ENCODE results near the gene SMARCAD1. TPM values are rescaled to one million over a fixed set of nuclear protein-coding genes. Genes with fewer than 3 reads are reported as not detected.

The SMARCAD1 gene
- total and polyA plus RNA-seq, 2 experiments from 2014 or later: 23.8 to 86.2 TPM

DNA sequence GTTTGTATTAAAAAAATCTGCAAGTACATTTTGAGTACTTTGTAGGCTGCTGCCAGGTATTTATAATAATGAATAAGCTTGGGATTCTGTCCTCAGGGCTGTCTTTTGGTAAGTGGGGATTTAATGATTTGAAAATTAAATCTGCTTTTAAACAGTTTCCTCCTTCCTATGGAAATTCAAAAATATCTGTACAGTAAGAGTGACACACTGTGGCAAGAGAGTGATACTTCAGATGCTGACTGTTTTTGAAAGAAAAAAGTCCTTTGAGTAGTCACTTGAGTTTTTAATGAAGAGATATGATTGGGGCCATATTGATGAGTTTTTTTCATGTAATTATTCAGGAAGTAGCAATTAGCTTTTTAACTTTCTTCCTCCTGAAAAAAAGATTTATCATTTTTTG is 49.2 kb downstream of the SMARCAD1 start:
- H3K79me2 ChIP-seq (replicated peaks; ENCODE audit: insufficient read depth): no peaks in the 10 kb centered on the region
- DNase-seq (ENCODE audit: low spot score) (no peak), ATAC-seq (no peak)
- no peaks in the 10 kb centered on the region for H3K9me2 ChIP-seq (ENCODE audit: insufficient read depth)
- peaks cover 20% of the 10 kb centered on the region for H3K36me3 ChIP-seq (ENCODE audit: insufficient read depth)
- no peak for TF ChIP-seq POLR2AphosphoS5 (IDR thresholded peaks at IDR 0.05; ENCODE audit: low read depth)
- TF ChIP-seq CREB1 (CRISPR knock-in tag; IDR thresholded peaks at IDR 0.05; ENCODE audit: low read depth): no peak
- peak in 1 of 2 experiments; percentile 29; a peak in 2 of 4 replicates for TF ChIP-seq CTCF (conservative IDR thresholded peaks at IDR 0.05; ENCODE audit: low read depth in 2 of 2)
- TF ChIP-seq NANOG (IDR thresholded peaks at IDR 0.05; ENCODE audit: borderline replicate concordance): no peak
- TF ChIP-seq EZH2 (IDR thresholded peaks at IDR 0.05; ENCODE audit: low read depth, unreplicated experiment): no peak
- no peak for TF ChIP-seq ZNF114 (CRISPR knock-in tag; IDR thresholded peaks at IDR 0.05)
- TF ChIP-seq STAT1 (IDR thresholded peaks at IDR 0.05; ENCODE audit: unreplicated experiment): no peak
- TF ChIP-seq ZNF331 (CRISPR knock-in tag; IDR thresholded peaks at IDR 0.05; ENCODE audit: low read depth): no peak
- no peak for TF ChIP-seq JUNB (IDR thresholded peaks at IDR 0.05; ENCODE audit: unreplicated experiment)
- H3K4me3 ChIP-seq: no peak overlapping the region
- H3K4me2 ChIP-seq: no peak overlapping the region
- no peak overlapping the region for H3K27ac Mint-ChIP-seq
- no peaks in the 10 kb centered on the region for H4K20me1 ChIP-seq (replicated peaks; ENCODE audit: insufficient read depth)
- H3K36me3 Mint-ChIP-seq (ENCODE audit: low read depth): peaks cover 34% of the 10 kb centered on the region
- no peak overlapping the region for H3K27ac ChIP-seq (ENCODE audit: low read depth)
- H3K4me1 Mint-ChIP-seq: no peaks in the 10 kb centered on the region
- H3K4me3 Mint-ChIP-seq: no peak overlapping the region
- no peaks in the 10 kb centered on the region for H3K27me3 ChIP-seq (ENCODE audit: insufficient read depth)
- H3K27me3 Mint-ChIP-seq (ENCODE audit: insufficient read depth, low read depth, poor library complexity): peaks cover 2% of the 10 kb centered on the region
- H2AFZ ChIP-seq: no peak overlapping the region
- no peaks in the 10 kb centered on the region for H3F3A ChIP-seq (replicated peaks; ENCODE audit: low read depth)
- H3K4me1 ChIP-seq (ENCODE audit: insufficient read depth): no peaks in the 10 kb centered on the region
- no peaks in the 10 kb centered on the region for H3K9me3 Mint-ChIP-seq

GRCh38 chr4:94262163-94263016 is 54.7 kb downstream of the SMARCAD1 start:
- Histone ChIP-seq H3K27me3 (ENCODE audit: insufficient read depth) (no peaks in the 10 kb centered on the region), H3K27ac (ENCODE audit: low read depth) (no peak overlapping the region), H3K79me2 (replicated peaks; ENCODE audit: insufficient read depth) (no peaks in the 10 kb centered on the region), H3K9me2 (ENCODE audit: insufficient read depth) (no peaks in the 10 kb centered on the region), H3K4me1 (ENCODE audit: insufficient read depth) (no peaks in the 10 kb centered on the region), H3F3A (replicated peaks; ENCODE audit: low read depth) (no peaks in the 10 kb centered on the region), H2AFZ (no peak overlapping the region), H3K4me3 (no peak overlapping the region), H4K20me1 (replicated peaks; ENCODE audit: insufficient read depth) (no peaks in the 10 kb centered on the region), H3K36me3 (ENCODE audit: insufficient read depth) (peaks cover 6% of the 10 kb centered on the region; the same call in 1 of the 2 replicates), H3K4me2 (no peak overlapping the region)
- Mint-ChIP-seq H3K4me1 (no peaks in the 10 kb centered on the region), H3K27ac (no peak overlapping the region), H3K9me3 (no peaks in the 10 kb centered on the region), H3K27me3 (ENCODE audit: insufficient read depth, low read depth, poor library complexity) (peaks cover 2% of the 10 kb centered on the region), H3K36me3 (ENCODE audit: low read depth) (peaks cover 27% of the 10 kb centered on the region), H3K4me3 (no peak overlapping the region)
- DNase-seq (ENCODE audit: low spot score): no peak
- no peak for ATAC-seq
- no peak for TF ChIP-seq ZNF462 (CRISPR knock-in tag; IDR thresholded peaks at IDR 0.05)
- TF ChIP-seq ZNF114 (CRISPR knock-in tag; IDR thresholded peaks at IDR 0.05): no peak

Data from GM23338 (cell line).